GM12891 (cell line): Measurements from ENCODE around the gene FAM20A.

ENCODE experiments used
- DNase-seq: peaks from one replicate; pipeline ENCODE4 v3.0.0; 2011; ENCODE audit warnings: low spot score; ENCODE audit not compliant: insufficient read length
- FAIRE-seq: peaks from 2 replicates; lab custom pipeline; 2011; peaks lifted over from hg19 to GRCh38; lab: Jason Lieb, UNC
- PAX5 ChIP-seq: IDR thresholded peaks from 2 replicates; pipeline ENCODE4 v1.6.1; 2011; ENCODE audit warnings: low read length, moderate library complexity, mild to moderate bottlenecking; ENCODE audit not compliant: insufficient read depth, severe bottlenecking
- POLR2A ChIP-seq: IDR thresholded peaks from 2 replicates; pipeline ENCODE4 v1.6.1; 2011; ENCODE audit warnings: low read depth, low read length, control low read depth
- POLR2AphosphoS5 ChIP-seq: IDR thresholded peaks from 2 replicates; pipeline ENCODE4 v1.6.1; 2011; ENCODE audit warnings: low read depth, low read length, control low read depth
- POU2F2 ChIP-seq: IDR thresholded peaks from 2 replicates; pipeline ENCODE4 v1.6.1; 2011; ENCODE audit warnings: low read depth, mild to moderate bottlenecking, control low read depth, low read length, moderate library complexity
- SPI1 ChIP-seq: IDR thresholded peaks from 2 replicates; pipeline ENCODE4 v1.6.1; 2011; ENCODE audit warnings: low read depth, low read length, control low read depth
- TAF1 ChIP-seq: IDR thresholded peaks from 2 replicates; pipeline ENCODE4 v1.6.1; 2011; ENCODE audit warnings: low read depth, low read length, control low read depth

FAM20A gene

GRCh38 chr17:68601565-68602288 lies 560 bp upstream of the FAM20A start:
- FAIRE-seq (no peak), DNase-seq (no peak)
- TF ChIP-seq SPI1: 0 out of 2 replicates have a peak, but pooled peaks have one; percentile 21
- TF ChIP-seq POLR2A: no peak

DNA sequence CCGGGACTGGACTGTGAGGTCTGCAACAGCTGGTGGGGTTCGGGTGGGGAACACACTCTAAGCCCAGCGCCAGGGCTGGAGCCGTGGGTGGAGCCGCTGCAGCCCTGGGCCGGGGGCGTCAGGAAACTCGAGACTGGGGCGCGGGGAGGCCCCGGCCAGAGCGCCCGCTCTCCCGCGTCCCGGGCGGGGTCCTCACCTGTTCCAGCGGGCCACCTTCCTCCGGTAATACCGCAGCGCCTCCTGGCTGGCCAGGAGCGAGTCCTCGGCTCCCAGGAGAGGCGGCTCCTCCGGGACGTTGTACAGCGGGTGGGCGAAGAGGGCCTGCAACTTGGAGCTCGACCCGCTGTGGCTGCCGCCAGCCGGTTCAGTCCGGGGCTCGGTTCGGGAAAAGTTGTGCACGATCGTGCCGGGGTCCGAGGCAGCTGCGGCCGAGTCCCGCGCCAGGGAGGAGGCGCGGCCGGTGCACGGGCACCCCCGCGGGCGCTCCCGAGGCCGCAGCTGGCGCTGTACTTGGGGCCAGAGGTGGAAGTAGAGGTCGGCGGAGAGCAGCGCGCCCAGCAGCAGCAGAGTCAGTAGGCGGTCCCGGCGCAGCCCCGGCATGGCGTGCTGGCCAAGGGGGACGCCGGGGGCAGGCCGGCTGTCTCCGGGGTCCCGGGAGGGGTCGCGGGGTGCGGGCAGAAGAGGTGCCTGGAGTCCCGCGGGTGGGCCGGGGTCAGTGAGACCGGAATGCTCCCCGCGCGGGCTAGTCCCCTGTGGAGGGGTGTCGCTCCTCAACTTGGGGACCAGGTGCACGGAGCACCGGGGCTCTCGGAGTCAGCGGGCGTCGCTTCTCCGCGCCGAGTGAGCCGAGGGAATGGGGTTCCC lies 868 bp downstream of the FAM20A start:
- no peak for FAIRE-seq
- TF ChIP-seq PAX5: no peak
- TF ChIP-seq POU2F2: no peak
- no peak for TF ChIP-seq TAF1
- TF ChIP-seq POLR2AphosphoS5: no peak
- no peak for TF ChIP-seq SPI1
- no peak for TF ChIP-seq POLR2A
- peak; percentile 39 for DNase-seq

DNA sequence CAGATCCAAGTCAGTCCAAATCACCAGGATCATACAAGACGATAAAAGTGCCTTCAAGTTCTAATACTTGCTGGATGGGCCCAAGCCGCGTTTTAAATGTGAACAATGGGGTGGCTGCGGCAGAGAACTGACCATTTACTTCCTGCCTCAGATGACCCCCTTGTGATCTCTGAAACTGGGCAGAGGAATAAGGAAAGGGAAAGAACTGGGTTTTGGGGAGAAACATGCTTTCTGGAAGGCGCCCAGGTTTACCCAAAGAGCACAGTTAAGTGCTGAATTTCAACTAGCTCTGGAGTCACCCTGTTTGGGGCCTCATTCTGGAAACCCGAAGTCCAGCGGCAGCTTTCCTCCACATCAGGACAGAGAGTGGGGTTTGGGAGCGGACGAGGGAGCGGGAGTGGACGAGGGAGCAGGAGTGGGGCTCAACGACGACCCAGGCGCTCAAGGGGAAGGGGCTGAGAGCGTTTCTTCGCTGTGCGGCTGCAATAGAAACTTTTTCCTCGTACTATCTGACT lies 1.6 kb downstream of the FAM20A start:
- DNase-seq (no peak), FAIRE-seq (no peak)
- TF ChIP-seq SPI1: no peak
- no peak for TF ChIP-seq POLR2A
- no peak for TF ChIP-seq TAF1
- no peak for TF ChIP-seq PAX5
- no peak for TF ChIP-seq POLR2AphosphoS5
- no peak for TF ChIP-seq POU2F2

DNA sequence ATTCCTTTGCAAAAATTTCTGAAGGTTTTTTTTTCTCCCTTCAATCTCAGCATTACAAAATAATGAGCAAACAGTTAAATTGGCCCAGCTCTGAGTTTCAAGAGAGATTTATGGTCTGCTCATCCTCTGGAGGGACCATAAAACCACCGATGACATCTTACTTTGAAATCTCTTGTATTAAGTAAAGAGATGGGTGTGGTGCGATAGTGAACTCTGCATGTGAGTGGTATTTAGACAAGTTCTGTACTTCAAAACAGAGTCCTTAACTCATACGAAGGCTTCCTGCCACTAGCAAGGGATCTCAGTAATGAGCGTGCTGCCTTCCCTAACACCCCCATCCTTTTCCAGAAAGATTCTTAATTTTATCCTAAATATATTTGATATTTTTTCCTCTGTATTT lies 2.1 kb downstream of the FAM20A start:
- DNase-seq (no peak), FAIRE-seq (no peak)
- TF ChIP-seq POLR2AphosphoS5 (no peak), TAF1 (no peak), SPI1 (no peak), POLR2A (no peak), PAX5 (no peak)

- no peak for FAIRE-seq
- no peak for DNase-seq
- no peak for TF ChIP-seq POLR2AphosphoS5
- no peak for TF ChIP-seq PAX5
- TF ChIP-seq SPI1: no peak
- no peak for TF ChIP-seq TAF1
- TF ChIP-seq POU2F2: no peak
- no peak for TF ChIP-seq POLR2A
Observed at GRCh38 chr17:68598545-68598961, 2.6 kb downstream of the FAM20A start.

- FAIRE-seq: no peak
Observed at GRCh38 chr17:68598074-68598473, 3.1 kb downstream of the FAM20A start.

GRCh38 chr17:68596411-68596945 lies 4.7 kb downstream of the FAM20A start:
- FAIRE-seq (no peak), DNase-seq (no peak)
- TF ChIP-seq POLR2A (no peak), SPI1 (no peak), TAF1 (no peak), PAX5 (no peak), POLR2AphosphoS5 (no peak), POU2F2 (no peak)

More at GRCh38 chr17:68598074-68598473, 3.1 kb downstream of the FAM20A start:
- no peak for DNase-seq
- no peak for TF ChIP-seq SPI1
- no peak for TF ChIP-seq POLR2AphosphoS5
- no peak for TF ChIP-seq PAX5
- no peak for TF ChIP-seq POU2F2
- no peak for TF ChIP-seq POLR2A
- no peak for TF ChIP-seq TAF1

DNA sequence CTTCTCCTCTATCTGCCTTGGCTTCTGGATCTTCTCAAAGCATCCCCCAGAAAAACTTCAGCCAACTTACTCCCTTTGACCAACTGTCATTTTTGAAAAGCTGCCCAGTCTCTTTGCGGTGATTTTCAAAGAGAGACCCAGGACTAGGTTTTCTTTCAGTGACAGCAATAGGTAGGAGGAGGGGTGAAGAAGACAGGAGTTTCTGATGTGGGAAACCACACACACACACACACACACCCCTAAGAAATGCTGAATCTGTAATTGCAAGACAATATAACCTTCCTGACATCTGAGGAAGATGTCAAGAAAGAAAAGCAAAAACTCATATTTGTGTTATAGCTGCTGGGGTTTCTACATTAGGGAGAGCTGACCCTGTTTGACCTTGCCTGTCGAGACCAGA lies 5.2 kb downstream of the FAM20A start:
- FAIRE-seq (no peak), DNase-seq (no peak)
- no peak for TF ChIP-seq PAX5
- no peak for TF ChIP-seq SPI1
- TF ChIP-seq POLR2A: no peak
- TF ChIP-seq POLR2AphosphoS5: no peak
- no peak for TF ChIP-seq TAF1
- no peak for TF ChIP-seq POU2F2

DNA sequence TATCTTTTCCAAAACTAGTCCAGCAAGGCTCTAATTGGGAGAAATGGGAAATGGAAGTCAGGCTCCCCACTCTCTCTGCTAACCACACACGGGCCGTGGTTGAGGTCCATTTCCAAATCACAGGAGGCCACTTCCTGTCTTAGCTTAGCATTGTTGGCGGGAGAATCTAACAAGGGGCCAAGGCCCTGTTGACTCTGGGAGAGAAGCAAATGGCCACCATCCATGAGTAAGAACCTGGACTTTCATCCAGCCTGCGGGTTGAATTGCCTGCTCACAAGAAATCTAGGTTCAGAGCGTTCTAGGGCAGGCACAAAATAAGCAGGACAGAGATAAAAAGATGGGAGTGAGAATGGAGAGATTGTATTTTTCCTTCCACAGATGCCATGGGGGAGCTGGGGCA lies 5.7 kb downstream of the FAM20A start:
- no peak for FAIRE-seq
- TF ChIP-seq POLR2AphosphoS5 (no peak), PAX5 (no peak), POLR2A (no peak)
- no peak for DNase-seq

DNA sequence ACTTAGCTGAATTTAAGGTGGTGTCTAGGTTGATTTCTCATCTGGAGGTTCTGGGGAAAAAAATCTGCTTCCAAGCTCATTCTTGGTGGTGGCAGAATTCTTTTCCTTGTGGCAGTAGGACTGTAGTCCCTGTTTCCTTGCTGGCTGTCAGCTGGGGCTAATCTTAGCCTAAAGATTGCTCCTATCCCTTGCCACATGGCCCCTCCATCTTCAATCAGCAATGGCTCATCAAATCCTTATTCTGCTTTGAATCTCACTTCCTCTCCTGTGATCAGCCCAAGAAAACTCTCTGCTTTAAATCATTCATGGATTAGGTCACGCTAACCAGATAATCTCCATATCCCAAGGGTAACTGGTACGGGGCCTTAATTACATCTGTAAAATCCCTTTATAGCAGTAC lies 6.6 kb downstream of the FAM20A start:
- DNase-seq (no peak), FAIRE-seq (no peak)
- TF ChIP-seq PAX5: no peak
- no peak for TF ChIP-seq POLR2A
- TF ChIP-seq SPI1: no peak
- no peak for TF ChIP-seq POU2F2
